DND-41 (cell line): ENCODE measurements around the gene CTNNA1.

Experiments used
- CTCF ChIP-seq: IDR thresholded peaks from 2 replicates; pipeline ENCODE4 v1.5.1; 2012; ENCODE audit warnings: borderline replicate concordance, low read length, moderate library complexity, mild to moderate bottlenecking; ENCODE audit not compliant: poor library complexity, severe bottlenecking; ENCODE audit errors: extremely low read depth
- EZH2 ChIP-seq: IDR thresholded peaks from 3 replicates; pipeline ENCODE4 v1.6.1; 2012; ENCODE audit warnings: borderline replicate concordance, low read depth, mild to moderate bottlenecking, moderate library complexity, low read length, inconsistent platforms; ENCODE audit not compliant: severe bottlenecking

GRCh38 chr5:138920181-138920580, 167.0 kb downstream of the CTNNA1 start:
- TF ChIP-seq CTCF (no peak), EZH2 (no peak)
